GM12801 (cell line): ENCODE data around the gene PNKP.

Source experiments
- CTCF ChIP-seq: IDR thresholded peaks from one replicate; pipeline ENCODE4 v1.5.1; 2011; ENCODE audit warnings: control low read depth; ENCODE audit not compliant: insufficient read length; ENCODE audit errors: extremely low read depth

PNKP gene

GRCh38 chr19:49844138-49845095 lies 23.0 kb downstream of the PNKP start:
- no peak for TF ChIP-seq CTCF

- no peak for TF ChIP-seq CTCF
These were observed 24.1 kb downstream of the PNKP start for GRCh38 chr19:49843265-49843664.

GRCh38 chr19:49840736-49841249 lies 26.6 kb downstream of the PNKP start:
- no peak for TF ChIP-seq CTCF

- TF ChIP-seq CTCF, result no peak
These were observed 27.1 kb downstream of the PNKP start for GRCh38 chr19:49840321-49840720.

GRCh38 chr19:49839713-49840112 lies 27.7 kb downstream of the PNKP start:
- no peak for TF ChIP-seq CTCF

GRCh38 chr19:49838885-49839588 lies 28.3 kb downstream of the PNKP start:
- no peak for TF ChIP-seq CTCF

- no peak for TF ChIP-seq CTCF
These were observed 30.0 kb downstream of the PNKP start for GRCh38 chr19:49837425-49837824.
